ENCODE results near the gene VWA8.

- TF ChIP-seq GATA2 (IDR thresholded peaks at IDR 0.05; ENCODE audit: low read depth, low read length) (no peak), GATA3 (IDR thresholded peaks at IDR 0.05; ENCODE audit: low read depth, low read length) (no peak)
These were observed 30.8 kb downstream of the VWA8 start for GRCh38 chr13:41930154-41930553.
